K562 (cell line): ENCODE measurements around the gene EVL. TPM values are rescaled to one million over a fixed set of nuclear protein-coding genes. Genes with fewer than 3 reads are reported as not detected.

Experiments
- BCOR ChIP-seq: fragments of 450-650 bp; IDR thresholded peaks from 2 replicates; pipeline ENCODE4 v1.6.1; 2016
- CEBPG ChIP-seq, 3 experiments: fragments of 200-800 bp in 1 of 3; sonication (Bioruptor generic) in 1 of 3; sonication (generic) in 1 of 3; formaldehyde crosslinking in 1 of 3; IDR thresholded peaks in 2 of 3; conservative IDR thresholded peaks in 1 of 3; 2 replicates each; pipeline versions ENCODE4 v1.6.1 to v1.8.0; 2016 to 2022; ENCODE audit warnings: missing compliant biosample characterization in 2 of 3, missing genetic modification characterization in 2 of 3, mild to moderate bottlenecking in 1 of 3, missing genetic modification reagents in 1 of 3
- DIDO1 ChIP-seq: fragments of 450-650 bp; IDR thresholded peaks from 2 replicates; pipeline ENCODE4 v1.6.1; 2016; ENCODE audit warnings: low read depth, missing biosample characterization, missing genetic modification characterization
- GTF2F1 ChIP-seq: IDR thresholded peaks from 2 replicates; pipeline ENCODE4 v1.6.1; 2011; ENCODE audit warnings: low read depth, low read length, improper control_type of control experiment
- HMGN3 ChIP-seq: IDR thresholded peaks from 2 replicates; pipeline ENCODE4 v1.6.1; 2011; ENCODE audit warnings: borderline replicate concordance, low read depth, mild to moderate bottlenecking, mixed read lengths, low read length; ENCODE audit not compliant: insufficient read length; ENCODE audit errors: extremely low read depth
- HNRNPH1 ChIP-seq: fragments of 200-400 bp; formaldehyde crosslinking; optimal IDR thresholded peaks from 2 replicates; pipeline ENCODE3; 2017; ENCODE audit warnings: low read depth, mild to moderate bottlenecking, low read length, moderate library complexity
- MTA2 ChIP-seq: fragments of 450-650 bp; IDR thresholded peaks from 2 replicates; pipeline ENCODE4 v1.6.1; 2016; ENCODE audit warnings: low read depth
- PHTF2 ChIP-seq: fragments of 250-450 bp; sonication (Bioruptor Pico); IDR thresholded peaks from 2 replicates; pipeline ENCODE4 v1.5.0; 2021; ENCODE audit warnings: mild to moderate bottlenecking
- SIN3A ChIP-seq, 2 experiments: fragments of 150-350 bp in 1 of 2; IDR thresholded peaks; 2 replicates each; pipeline ENCODE4 v1.6.1; 2011 to 2016; ENCODE audit warnings: borderline replicate concordance in 2 of 2, low read depth in 2 of 2, low read length in 2 of 2, mild to moderate bottlenecking in 2 of 2, moderate library complexity in 2 of 2; ENCODE audit not compliant: control insufficient read depth in 1 of 2
- SOX6 ChIP-seq: fragments of 450-650 bp; IDR thresholded peaks from 2 replicates; pipeline ENCODE4 v1.6.1; 2014; ENCODE audit warnings: mild to moderate bottlenecking
- TBP ChIP-seq: optimal IDR thresholded peaks from 2 replicates; pipeline ENCODE3; 2011; ENCODE audit warnings: low read depth, low read length, improper control_type of control experiment
- YY1 ChIP-seq, 3 experiments: IDR thresholded peaks; 2 replicates each; pipeline ENCODE4 v1.6.1; 2011; ENCODE audit warnings: low read length in 2 of 3, mild to moderate bottlenecking in 2 of 3, moderate library complexity in 2 of 3, borderline replicate concordance in 1 of 3, control low read depth in 1 of 3, low read depth in 1 of 3; ENCODE audit not compliant: insufficient read depth in 3 of 3, insufficient replicate concordance in 2 of 3, control insufficient read depth in 1 of 3, insufficient read length in 1 of 3; ENCODE audit errors: extremely low read depth in 1 of 3
- ZNF445 ChIP-seq: fragments of 250-450 bp; sonication (Bioruptor Pico); IDR thresholded peaks from 2 replicates; pipeline ENCODE4 v1.4.0; 2020; ENCODE audit warnings: low read depth, mild to moderate bottlenecking, moderate library complexity
- ZNF764 ChIP-seq: fragments of 250-450 bp; sonication (Bioruptor Pico); IDR thresholded peaks from 2 replicates; pipeline ENCODE4 v1.4.0; 2020; ENCODE audit warnings: low read depth, mild to moderate bottlenecking, moderate library complexity
- polyA plus RNA-seq, 8 experiments: library from polyadenylated mRNA; depleted of rRNA in 4 of 8; stranded (reverse) in 5 of 8; unstranded in 3 of 8; fragments of >200 nt; fragmentation: Nextera tagmentation in 2 of 8; fragmentation: Illumina TruSeq in 1 of 8; extraction: Ambion mirVana in 2 of 8; extraction: Trizol in 1 of 8; gene quantifications; 2 replicates each; pipeline versions ENCODE4 v1.2.1 to v1.2.3, GENCODE V29; 2011 to 2014; ENCODE audit warnings: inconsistent platforms in 1 of 8, missing spikeins in 1 of 8
- total RNA-seq, 7 experiments: library from RNA; depleted of rRNA in 6 of 7; stranded (reverse); fragments of >200 nt in 6 of 7; fragmentation: Illumina TruSeq in 2 of 7; extraction: Trizol in 2 of 7; gene quantifications; 2 replicates each; pipeline versions ENCODE4 v1.2.1 to v1.2.3, GENCODE V29; 2011 to 2021; ENCODE audit warnings: low replicate concordance in 1 of 7
- TF ChIP-seq, protein P1 (sequence below): fragments of 250-450 bp; sonication (Bioruptor Pico); IDR thresholded peaks from 2 replicates; pipeline ENCODE4 v1.8.0; 2022; ENCODE audit warnings: inconsistent platforms
- TF ChIP-seq, protein P2 (sequence below): IDR thresholded peaks from 3 replicates; pipeline ENCODE4 v1.6.1; 2011; ENCODE audit warnings: borderline replicate concordance, mild to moderate bottlenecking, moderate library complexity; ENCODE audit not compliant: insufficient read length; ENCODE audit errors: extremely low read depth

The EVL gene
- total and polyA plus RNA-seq, 9 of the 15 experiments (the other 6 are each of a cell fraction or from before 2014, with no cell fraction given), result 2.9 to 43.4 (median 23.9) TPM

DNA sequence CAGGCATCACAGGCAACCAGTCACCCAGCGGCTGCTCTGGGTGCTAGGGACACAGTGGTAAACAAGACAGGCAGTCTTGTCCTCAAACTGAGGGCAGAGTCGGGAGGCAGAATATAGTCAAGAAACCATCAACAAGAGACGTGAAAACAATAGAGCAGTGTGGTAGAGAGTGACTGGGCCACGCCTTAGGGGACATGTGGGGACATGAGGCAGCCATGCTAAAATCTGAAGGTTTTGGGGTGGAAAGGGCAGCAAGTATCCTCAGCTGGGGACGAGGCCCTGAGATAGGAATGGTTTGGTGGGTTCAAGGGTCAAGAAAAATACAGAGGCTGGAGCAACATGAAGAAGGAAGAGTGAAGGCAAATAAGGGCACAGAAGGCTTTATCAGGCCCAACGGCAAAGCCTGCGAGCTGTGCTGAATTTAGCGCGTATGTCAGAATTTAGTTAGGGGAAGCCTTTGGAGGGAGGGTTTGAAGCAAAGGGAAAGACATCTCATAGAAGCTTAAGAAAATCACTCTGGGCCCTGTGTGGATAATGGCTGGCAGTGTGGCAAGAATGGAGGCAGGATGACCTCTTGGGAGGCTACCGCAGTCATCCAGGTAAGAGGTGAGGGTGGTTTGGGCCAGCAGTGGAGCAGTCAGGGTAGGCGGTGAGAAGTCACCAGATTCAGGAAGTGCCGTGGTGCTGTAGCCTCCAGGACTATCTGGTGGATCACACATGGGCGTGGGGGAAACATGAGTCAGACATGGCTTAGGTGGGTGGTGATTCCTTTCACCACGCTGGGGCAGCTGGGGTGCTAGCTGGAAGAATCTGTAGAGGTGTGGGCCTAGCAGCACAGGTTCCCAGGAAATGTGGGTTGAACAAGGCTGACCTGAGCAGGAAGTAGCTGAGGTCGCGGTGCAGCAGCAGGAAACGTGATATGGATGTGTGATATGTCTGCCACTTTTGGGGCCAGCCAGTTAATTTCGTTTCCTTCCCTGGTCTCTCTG, 3.0 kb downstream of the EVL start (continued):
- TF ChIP-seq, protein P1, sequence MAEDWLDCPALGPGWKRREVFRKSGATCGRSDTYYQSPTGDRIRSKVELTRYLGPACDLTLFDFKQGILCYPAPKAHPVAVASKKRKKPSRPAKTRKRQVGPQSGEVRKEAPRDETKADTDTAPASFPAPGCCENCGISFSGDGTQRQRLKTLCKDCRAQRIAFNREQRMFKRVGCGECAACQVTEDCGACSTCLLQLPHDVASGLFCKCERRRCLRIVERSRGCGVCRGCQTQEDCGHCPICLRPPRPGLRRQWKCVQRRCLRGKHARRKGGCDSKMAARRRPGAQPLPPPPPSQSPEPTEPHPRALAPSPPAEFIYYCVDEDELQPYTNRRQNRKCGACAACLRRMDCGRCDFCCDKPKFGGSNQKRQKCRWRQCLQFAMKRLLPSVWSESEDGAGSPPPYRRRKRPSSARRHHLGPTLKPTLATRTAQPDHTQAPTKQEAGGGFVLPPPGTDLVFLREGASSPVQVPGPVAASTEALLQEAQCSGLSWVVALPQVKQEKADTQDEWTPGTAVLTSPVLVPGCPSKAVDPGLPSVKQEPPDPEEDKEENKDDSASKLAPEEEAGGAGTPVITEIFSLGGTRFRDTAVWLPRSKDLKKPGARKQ (CRISPR knock-in tag), result no peak
- TF ChIP-seq TBP (peak; percentile 31), MTA2 (no peak), SOX6 (peak; percentile 45; the same call in 1 of the 2 replicates), PHTF2 (no peak), YY1 (IDR thresholded peaks at IDR 0.05; ENCODE audit: borderline replicate concordance in 1 of 3, control insufficient read depth in 1 of 3, extremely low read depth in 1 of 3, insufficient read depth in 3 of 3, insufficient read length in 1 of 3, insufficient replicate concordance in 2 of 3, low read depth in 1 of 3, low read length in 2 of 3) (peak in 1 of 3 experiments; percentile 75), DIDO1 (tag) (no peak), ZNF764 (CRISPR knock-in tag) (no peak), HNRNPH1 (no peak), SIN3A (IDR thresholded peaks at IDR 0.05; ENCODE audit: borderline replicate concordance in 2 of 2, control insufficient read depth in 1 of 2, low read depth in 2 of 2, low read length in 2 of 2) (no peak), BCOR (no peak), CEBPG (CRISPR knock-in tag; IDR thresholded peaks at IDR 0.05) (no peak), CEBPG (tag; conservative IDR thresholded peaks at IDR 0.05 in 1 of 2, IDR thresholded peaks at IDR 0.05 in 1 of 2) (no peak), GTF2F1 (no peak), ZNF445 (CRISPR knock-in tag) (no peak), HMGN3 (no peak)
- TF ChIP-seq, protein P2, sequence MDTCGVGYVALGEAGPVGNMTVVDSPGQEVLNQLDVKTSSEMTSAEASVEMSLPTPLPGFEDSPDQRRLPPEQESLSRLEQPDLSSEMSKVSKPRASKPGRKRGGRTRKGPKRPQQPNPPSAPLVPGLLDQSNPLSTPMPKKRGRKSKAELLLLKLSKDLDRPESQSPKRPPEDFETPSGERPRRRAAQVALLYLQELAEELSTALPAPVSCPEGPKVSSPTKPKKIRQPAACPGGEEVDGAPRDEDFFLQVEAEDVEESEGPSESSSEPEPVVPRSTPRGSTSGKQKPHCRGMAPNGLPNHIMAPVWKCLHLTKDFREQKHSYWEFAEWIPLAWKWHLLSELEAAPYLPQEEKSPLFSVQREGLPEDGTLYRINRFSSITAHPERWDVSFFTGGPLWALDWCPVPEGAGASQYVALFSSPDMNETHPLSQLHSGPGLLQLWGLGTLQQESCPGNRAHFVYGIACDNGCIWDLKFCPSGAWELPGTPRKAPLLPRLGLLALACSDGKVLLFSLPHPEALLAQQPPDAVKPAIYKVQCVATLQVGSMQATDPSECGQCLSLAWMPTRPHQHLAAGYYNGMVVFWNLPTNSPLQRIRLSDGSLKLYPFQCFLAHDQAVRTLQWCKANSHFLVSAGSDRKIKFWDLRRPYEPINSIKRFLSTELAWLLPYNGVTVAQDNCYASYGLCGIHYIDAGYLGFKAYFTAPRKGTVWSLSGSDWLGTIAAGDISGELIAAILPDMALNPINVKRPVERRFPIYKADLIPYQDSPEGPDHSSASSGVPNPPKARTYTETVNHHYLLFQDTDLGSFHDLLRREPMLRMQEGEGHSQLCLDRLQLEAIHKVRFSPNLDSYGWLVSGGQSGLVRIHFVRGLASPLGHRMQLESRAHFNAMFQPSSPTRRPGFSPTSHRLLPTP, result no peak
